Measurements from ENCODE around the gene TTC31.

The TTC31 gene

GRCh38 chr2:74436848-74437695 is 45.8 kb upstream of the TTC31 start:
- Histone ChIP-seq H3K27ac (ENCODE audit: low read depth, low read length) (no peak overlapping the region), H3K4me2 (ENCODE audit: low read depth, low read length, poor library complexity, severe bottlenecking) (no peak overlapping the region), H3K36me3 (ENCODE audit: low read length) (no peaks in the 10 kb centered on the region), H3K9ac (ENCODE audit: low read length) (no peak overlapping the region), H3K9me2 (replicated peaks; ENCODE audit: insufficient read depth, low read length) (no peaks in the 10 kb centered on the region), H3K9me3 (ENCODE audit: insufficient read depth, low read length) (no peaks in the 10 kb centered on the region), H4K20me1 (ENCODE audit: low read depth, low read length) (no peaks in the 10 kb centered on the region), H3F3A (ENCODE audit: insufficient read depth) (no peaks in the 10 kb centered on the region), H3K79me2 (ENCODE audit: insufficient read depth, low read length) (no peaks in the 10 kb centered on the region), H3K27me3 (ENCODE audit: low read length) (no peaks in the 10 kb centered on the region), H3K4me3 (ENCODE audit: insufficient read depth, low read length, poor library complexity, severe bottlenecking) (no peak overlapping the region), H2AFZ (ENCODE audit: low read depth, low read length, severe bottlenecking) (no peak overlapping the region)
- no peak for TF ChIP-seq EZH2phosphoT487 (conservative IDR thresholded peaks at IDR 0.05; ENCODE audit: low read length)
- no peak for TF ChIP-seq CTCF (IDR thresholded peaks at IDR 0.05; ENCODE audit: insufficient read depth, low read length, poor library complexity, severe bottlenecking)

GRCh38 chr2:74438248-74438647 is 44.6 kb upstream of the TTC31 start:
- Histone ChIP-seq H3K4me3 (ENCODE audit: insufficient read depth, low read length, poor library complexity, severe bottlenecking) (no peak overlapping the region), H3K9me2 (replicated peaks; ENCODE audit: insufficient read depth, low read length) (no peaks in the 10 kb centered on the region), H3K4me2 (ENCODE audit: low read depth, low read length, poor library complexity, severe bottlenecking) (no peak overlapping the region), H3K27me3 (ENCODE audit: low read length) (no peaks in the 10 kb centered on the region), H3K9ac (ENCODE audit: low read length) (no peak overlapping the region), H3K9me3 (ENCODE audit: insufficient read depth, low read length) (no peaks in the 10 kb centered on the region), H3K79me2 (ENCODE audit: insufficient read depth, low read length) (no peaks in the 10 kb centered on the region), H2AFZ (ENCODE audit: low read depth, low read length, severe bottlenecking) (no peak overlapping the region), H3K27ac (ENCODE audit: low read depth, low read length) (no peak overlapping the region), H3F3A (ENCODE audit: insufficient read depth) (no peaks in the 10 kb centered on the region), H4K20me1 (ENCODE audit: low read depth, low read length) (no peaks in the 10 kb centered on the region), H3K36me3 (ENCODE audit: low read length) (no peaks in the 10 kb centered on the region)
- TF ChIP-seq EZH2phosphoT487 (conservative IDR thresholded peaks at IDR 0.05; ENCODE audit: low read length): no peak
- TF ChIP-seq CTCF (IDR thresholded peaks at IDR 0.05; ENCODE audit: insufficient read depth, low read length, poor library complexity, severe bottlenecking): no peak

DNA sequence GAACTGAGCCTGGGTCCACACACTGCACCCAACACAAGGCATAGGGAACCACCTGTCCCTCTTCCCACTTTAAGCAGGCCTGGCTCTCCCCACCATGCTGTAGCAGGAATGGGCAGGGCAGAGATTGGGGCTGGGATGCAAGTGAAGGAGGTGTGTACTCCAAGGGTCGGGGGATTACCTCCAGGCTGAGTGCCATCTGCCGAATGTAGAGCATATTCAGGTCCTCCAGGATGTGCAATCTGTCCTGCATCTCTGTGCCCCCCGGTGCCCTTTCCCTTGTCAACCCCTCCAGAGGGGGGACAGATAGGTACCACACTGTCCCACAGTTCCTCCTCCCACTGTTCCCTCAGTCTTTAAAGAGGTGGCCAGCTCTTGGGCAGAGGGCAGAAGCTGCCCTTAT is 43.5 kb upstream of the TTC31 start:
- TF ChIP-seq CTCF (IDR thresholded peaks at IDR 0.05; ENCODE audit: insufficient read depth, low read length, poor library complexity, severe bottlenecking): no peak
- no peak for TF ChIP-seq EZH2phosphoT487 (conservative IDR thresholded peaks at IDR 0.05; ENCODE audit: low read length)
- H2AFZ ChIP-seq (ENCODE audit: low read depth, low read length, severe bottlenecking): no peak overlapping the region
- H3K9ac ChIP-seq (ENCODE audit: low read length): no peak overlapping the region
- no peaks in the 10 kb centered on the region for H3K79me2 ChIP-seq (ENCODE audit: insufficient read depth, low read length)
- no peaks in the 10 kb centered on the region for H4K20me1 ChIP-seq (ENCODE audit: low read depth, low read length)
- H3K9me3 ChIP-seq (ENCODE audit: insufficient read depth, low read length): no peaks in the 10 kb centered on the region
- H3K27me3 ChIP-seq (ENCODE audit: low read length): no peaks in the 10 kb centered on the region
- no peak overlapping the region for H3K4me2 ChIP-seq (ENCODE audit: low read depth, low read length, poor library complexity, severe bottlenecking)
- H3K9me2 ChIP-seq (replicated peaks; ENCODE audit: insufficient read depth, low read length): no peaks in the 10 kb centered on the region
- H3K4me3 ChIP-seq (ENCODE audit: insufficient read depth, low read length, poor library complexity, severe bottlenecking): no peak overlapping the region
- H3F3A ChIP-seq (ENCODE audit: insufficient read depth): no peaks in the 10 kb centered on the region
- H3K27ac ChIP-seq (ENCODE audit: low read depth, low read length): no peak overlapping the region
- H3K36me3 ChIP-seq (ENCODE audit: low read length): no peaks in the 10 kb centered on the region

Measured in SU-DHL-6 (cell line).